HFFc6 (cell line): Measurements from ENCODE around the gene LRRTM4. TPM values are rescaled to one million over a fixed set of nuclear protein-coding genes. Genes with fewer than 3 reads are reported as not detected.

Experiments used
- DNase-seq: peaks from one replicate; pipeline ENCODE4 v3.0.0-alpha.2; 2018
- H3K27ac Mint-ChIP-seq: 2 replicates; pipeline ENCODE4 v1.8.0; 2020; ENCODE audit warnings: mild to moderate bottlenecking, mixed read lengths
- H3K27me3 Mint-ChIP-seq: 2 replicates; pipeline ENCODE4 v1.8.0; 2021; ENCODE audit warnings: mild to moderate bottlenecking, moderate library complexity, mixed read lengths; ENCODE audit not compliant: insufficient read depth
- H3K36me3 Mint-ChIP-seq: 2 replicates; pipeline ENCODE4 v1.8.0; 2021; ENCODE audit warnings: low read depth, mixed read lengths
- H3K4me1 Mint-ChIP-seq: 2 replicates; pipeline ENCODE4 v1.8.0; 2020; ENCODE audit warnings: low read depth, mixed read lengths
- H3K4me3 Mint-ChIP-seq: 2 replicates; pipeline ENCODE4 v1.8.0; 2020; ENCODE audit warnings: mild to moderate bottlenecking, moderate library complexity, mixed read lengths
- H3K9me3 Mint-ChIP-seq: 2 replicates; pipeline ENCODE4 v1.8.0; 2020; ENCODE audit warnings: mild to moderate bottlenecking, mixed read lengths
- CTCF ChIP-seq: fragments of 200-600 bp; sonication (generic); IDR thresholded peaks from 2 replicates; pipeline ENCODE4 v1.5.0; 2021; ENCODE audit warnings: antibody characterized with exemption, mild to moderate bottlenecking
- total RNA-seq, 6 experiments: library from RNA; stranded (reverse); fragmentation: NEBNext Ultra II Directional; extraction: Animal tissue kit (Norgen Biotek cat#: 25700); gene quantifications; 2 replicates in 1 of 6; 3 replicates in 5 of 6; pipeline ENCODE4 v1.2.3, GENCODE V29; 2021

The LRRTM4 gene
- total RNA-seq, 6 experiments from 2014 or later = not detected

- TF ChIP-seq CTCF = no peak
Measured at GRCh38 chr2:77404189-77404588, 118.0 kb downstream of the LRRTM4 start.

GRCh38 chr2:77398970-77399600, 123.1 kb downstream of the LRRTM4 start:
- no peaks in the 10 kb centered on the region for H3K36me3 Mint-ChIP-seq
- H3K27ac Mint-ChIP-seq = no peak overlapping the region
- no peaks in the 10 kb centered on the region for H3K4me1 Mint-ChIP-seq
- H3K27me3 Mint-ChIP-seq = no peaks in the 10 kb centered on the region
- no peak for TF ChIP-seq CTCF
- H3K9me3 Mint-ChIP-seq = peaks cover 15% of the 10 kb centered on the region
- no peak for DNase-seq
- H3K4me3 Mint-ChIP-seq = no peak overlapping the region

More at GRCh38 chr2:77404189-77404588, 118.0 kb downstream of the LRRTM4 start:
- Mint-ChIP-seq H3K9me3 (peaks cover 22% of the 10 kb centered on the region), H3K27me3 (no peaks in the 10 kb centered on the region; the same call in 1 of the 2 replicates), H3K4me1 (no peaks in the 10 kb centered on the region), H3K36me3 (no peaks in the 10 kb centered on the region), H3K27ac (no peak overlapping the region), H3K4me3 (no peak overlapping the region)
- no peak for DNase-seq

GRCh38 chr2:77397763-77398162, 124.4 kb downstream of the LRRTM4 start:
- Mint-ChIP-seq H3K27me3 (no peaks in the 10 kb centered on the region), H3K9me3 (peaks cover 21% of the 10 kb centered on the region; the same call in 1 of the 2 replicates), H3K36me3 (no peaks in the 10 kb centered on the region), H3K4me1 (no peaks in the 10 kb centered on the region), H3K4me3 (no peak overlapping the region), H3K27ac (no peak overlapping the region)
- no peak for TF ChIP-seq CTCF
- no peak for DNase-seq

- Mint-ChIP-seq H3K36me3 (no peaks in the 10 kb centered on the region), H3K4me1 (no peaks in the 10 kb centered on the region), H3K27me3 (no peaks in the 10 kb centered on the region), H3K27ac (no peak overlapping the region), H3K9me3 (peaks cover 19% of the 10 kb centered on the region; the same call in 1 of the 2 replicates), H3K4me3 (no peak overlapping the region)
- DNase-seq = no peak
- no peak for TF ChIP-seq CTCF
Measured at GRCh38 chr2:77395011-77395410, 127.2 kb downstream of the LRRTM4 start.

- TF ChIP-seq CTCF = no peak
- Mint-ChIP-seq H3K36me3 (no peaks in the 10 kb centered on the region), H3K9me3 (peaks cover 17% of the 10 kb centered on the region; the same call in 1 of the 2 replicates), H3K4me1 (no peaks in the 10 kb centered on the region), H3K4me3 (no peak overlapping the region), H3K27ac (no peak overlapping the region), H3K27me3 (no peaks in the 10 kb centered on the region)
- DNase-seq = no peak
Measured at GRCh38 chr2:77391119-77391518, 131.1 kb downstream of the LRRTM4 start.
